ENCODE results near the gene H1-8. TPM values are rescaled to one million over a fixed set of nuclear protein-coding genes. Genes with fewer than 3 reads are reported as not detected.

Gene H1-8
- total RNA-seq, 4 donors from 2014 or later: not detected

DNA sequence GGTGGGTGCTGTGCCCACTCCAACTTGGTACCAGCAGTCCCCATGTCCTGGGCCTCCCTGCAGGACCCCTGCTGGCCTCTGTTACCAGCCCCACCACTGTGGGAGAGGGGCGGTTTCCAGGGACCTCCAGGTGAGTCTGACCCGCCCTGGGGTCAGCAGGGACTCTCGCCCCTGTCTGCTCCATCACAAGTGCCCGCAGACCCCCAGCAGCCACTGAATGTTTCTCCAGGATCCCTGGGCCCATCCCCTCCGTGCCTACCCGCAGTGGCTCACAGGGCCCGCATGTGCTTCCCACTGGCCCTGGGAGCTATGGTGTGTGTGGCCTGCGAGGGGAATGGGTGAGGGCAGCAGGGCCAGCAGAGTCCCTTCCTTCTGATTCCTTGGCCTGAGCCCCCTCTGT lies 24.4 kb upstream of the H1-8 start:
- TF ChIP-seq, protein P1, sequence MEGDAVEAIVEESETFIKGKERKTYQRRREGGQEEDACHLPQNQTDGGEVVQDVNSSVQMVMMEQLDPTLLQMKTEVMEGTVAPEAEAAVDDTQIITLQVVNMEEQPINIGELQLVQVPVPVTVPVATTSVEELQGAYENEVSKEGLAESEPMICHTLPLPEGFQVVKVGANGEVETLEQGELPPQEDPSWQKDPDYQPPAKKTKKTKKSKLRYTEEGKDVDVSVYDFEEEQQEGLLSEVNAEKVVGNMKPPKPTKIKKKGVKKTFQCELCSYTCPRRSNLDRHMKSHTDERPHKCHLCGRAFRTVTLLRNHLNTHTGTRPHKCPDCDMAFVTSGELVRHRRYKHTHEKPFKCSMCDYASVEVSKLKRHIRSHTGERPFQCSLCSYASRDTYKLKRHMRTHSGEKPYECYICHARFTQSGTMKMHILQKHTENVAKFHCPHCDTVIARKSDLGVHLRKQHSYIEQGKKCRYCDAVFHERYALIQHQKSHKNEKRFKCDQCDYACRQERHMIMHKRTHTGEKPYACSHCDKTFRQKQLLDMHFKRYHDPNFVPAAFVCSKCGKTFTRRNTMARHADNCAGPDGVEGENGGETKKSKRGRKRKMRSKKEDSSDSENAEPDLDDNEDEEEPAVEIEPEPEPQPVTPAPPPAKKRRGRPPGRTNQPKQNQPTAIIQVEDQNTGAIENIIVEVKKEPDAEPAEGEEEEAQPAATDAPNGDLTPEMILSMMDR (IDR thresholded peaks at IDR 0.05): no peak
- TF ChIP-seq POLR2A (IDR thresholded peaks at IDR 0.05): no peak
- DNase-seq: no peak
- H3K9me3 ChIP-seq: no peaks in the 10 kb centered on the region
- no peak overlapping the region for H3K4me3 ChIP-seq
- no peaks in the 10 kb centered on the region for H3K36me3 ChIP-seq
- H3K27me3 ChIP-seq: no peaks in the 10 kb centered on the region
- no peak overlapping the region for H3K27ac ChIP-seq
- H3K4me1 ChIP-seq: no peaks in the 10 kb centered on the region

DNA sequence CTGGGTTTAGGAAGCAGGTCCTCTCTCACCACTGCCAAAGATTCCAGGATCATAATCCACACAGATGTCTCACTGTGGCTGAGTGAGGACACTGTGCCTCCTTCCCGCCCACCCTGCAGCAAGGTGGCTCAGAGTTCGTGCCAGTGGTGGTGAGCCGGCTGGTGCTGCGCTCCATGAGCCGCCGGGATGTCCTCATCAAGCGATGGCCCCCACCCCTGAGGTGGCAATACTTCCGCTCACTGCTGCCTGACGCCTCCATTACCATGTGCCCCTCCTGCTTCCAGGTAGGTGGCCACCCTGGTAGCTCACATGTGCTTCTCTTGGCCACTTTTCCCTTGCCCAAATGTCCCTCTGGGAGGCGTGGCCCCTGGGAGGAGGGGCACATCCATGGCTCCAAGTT lies 23.5 kb upstream of the H1-8 start:
- H3K36me3 ChIP-seq: no peaks in the 10 kb centered on the region
- no peaks in the 10 kb centered on the region for H3K4me1 ChIP-seq
- H3K4me3 ChIP-seq: no peak overlapping the region
- H3K27ac ChIP-seq: no peak overlapping the region
- no peaks in the 10 kb centered on the region for H3K27me3 ChIP-seq
- no peak for DNase-seq
- no peaks in the 10 kb centered on the region for H3K9me3 ChIP-seq
- TF ChIP-seq POLR2A (IDR thresholded peaks at IDR 0.05): no peak
- TF ChIP-seq, protein P1 (IDR thresholded peaks at IDR 0.05): no peak

DNA sequence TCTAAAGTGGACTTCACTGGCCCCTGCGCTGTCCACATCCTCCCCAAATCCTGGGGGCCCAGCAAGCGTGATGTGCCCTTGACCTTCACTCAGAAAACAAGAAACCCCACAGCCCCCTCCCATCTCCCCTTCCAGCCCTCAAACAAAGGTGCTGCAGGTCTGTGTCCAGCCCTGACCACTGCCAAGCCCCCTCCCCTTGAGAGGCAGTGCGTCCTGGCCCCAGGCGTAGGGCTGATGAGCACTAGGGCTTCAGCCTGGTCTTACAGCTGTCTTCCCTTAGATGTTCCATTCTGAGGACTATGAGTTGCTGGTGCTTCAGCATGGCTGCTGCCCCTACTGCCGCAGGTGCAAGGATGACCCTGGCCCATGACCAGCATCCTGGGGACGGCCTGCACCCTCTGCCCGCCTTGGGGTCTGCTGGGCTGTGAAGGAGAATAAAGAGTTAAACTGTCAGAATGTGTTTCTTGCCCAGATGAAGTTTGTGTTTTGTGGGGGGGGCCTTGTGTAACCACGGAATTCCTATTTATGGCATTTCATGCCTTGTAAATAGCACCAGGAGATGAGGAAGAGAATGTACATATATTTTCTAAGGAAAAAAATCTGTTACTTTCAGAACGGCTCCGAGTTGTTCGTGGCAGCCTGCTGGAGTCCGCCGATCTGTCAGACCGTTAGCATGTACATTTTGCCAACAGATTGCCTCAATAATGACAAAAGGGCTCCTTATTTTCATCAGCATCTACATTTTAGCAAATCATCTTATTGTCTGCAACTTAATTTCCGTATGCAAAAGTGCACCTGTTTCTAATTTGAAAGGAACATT lies 22.9 kb upstream of the H1-8 start:
- no peaks in the 10 kb centered on the region for H3K9me3 ChIP-seq
- no peaks in the 10 kb centered on the region for H3K36me3 ChIP-seq
- no peak overlapping the region for H3K27ac ChIP-seq
- no peak for DNase-seq
- TF ChIP-seq, protein P1 (IDR thresholded peaks at IDR 0.05): no peak
- no peak for TF ChIP-seq POLR2A (IDR thresholded peaks at IDR 0.05)
- H3K4me1 ChIP-seq: no peaks in the 10 kb centered on the region
- H3K4me3 ChIP-seq: no peak overlapping the region
- H3K27me3 ChIP-seq: no peaks in the 10 kb centered on the region

DNA sequence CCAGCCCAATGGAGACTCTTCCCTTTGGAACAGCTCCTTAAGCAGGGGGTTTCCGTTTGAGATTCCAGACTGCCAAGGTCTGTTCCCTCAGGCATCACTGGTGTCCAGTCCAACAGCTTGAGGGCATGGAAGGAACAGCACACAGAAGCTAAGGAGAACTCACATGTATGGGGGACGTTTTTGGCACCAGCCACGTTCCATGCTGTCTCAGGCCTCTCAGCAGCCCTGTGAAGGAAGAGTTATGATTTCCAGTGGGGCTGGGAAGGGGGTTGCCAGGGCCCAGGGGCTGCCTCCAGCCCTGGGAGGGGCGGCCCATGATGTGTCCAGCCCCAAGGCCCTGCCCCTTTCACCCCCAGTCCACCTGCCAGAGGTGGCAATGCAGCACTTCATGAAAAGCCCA lies 22.0 kb upstream of the H1-8 start:
- Histone ChIP-seq H3K27me3 (no peaks in the 10 kb centered on the region), H3K4me3 (no peak overlapping the region), H3K9me3 (no peaks in the 10 kb centered on the region), H3K36me3 (no peaks in the 10 kb centered on the region), H3K27ac (no peak overlapping the region), H3K4me1 (no peaks in the 10 kb centered on the region)
- TF ChIP-seq, protein P1 (IDR thresholded peaks at IDR 0.05): no peak
- TF ChIP-seq POLR2A (IDR thresholded peaks at IDR 0.05): no peak
- DNase-seq: no peak

DNA sequence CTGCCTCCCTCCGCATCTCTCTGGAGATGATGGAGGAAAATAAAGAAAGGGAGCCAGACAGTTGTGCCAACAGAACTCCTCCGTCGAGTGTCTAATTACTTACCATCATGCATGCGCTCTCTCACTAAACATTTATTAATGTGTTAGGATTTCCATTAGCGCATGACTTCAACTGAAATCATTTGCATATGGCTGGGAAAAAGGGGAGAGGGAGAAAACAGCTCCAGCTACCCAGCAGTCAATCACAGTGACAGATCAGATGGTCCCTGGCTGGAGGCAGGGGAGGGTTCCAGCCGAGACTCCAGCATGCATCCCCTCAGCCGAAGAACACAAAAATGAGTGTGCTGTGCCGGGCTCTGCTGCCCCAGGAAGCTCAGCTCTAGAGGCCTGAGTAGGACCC lies 21.4 kb upstream of the H1-8 start:
- H3K36me3 ChIP-seq: no peaks in the 10 kb centered on the region
- no peak overlapping the region for H3K4me3 ChIP-seq
- TF ChIP-seq, protein P1 (IDR thresholded peaks at IDR 0.05): no peak
- no peak for TF ChIP-seq POLR2A (IDR thresholded peaks at IDR 0.05)
- H3K4me1 ChIP-seq: peaks cover 0 to 2% (median 0%) of the 10 kb centered on the region in 4 donors
- no peak overlapping the region for H3K27ac ChIP-seq
- no peaks in the 10 kb centered on the region for H3K27me3 ChIP-seq
- DNase-seq: no peak
- no peaks in the 10 kb centered on the region for H3K9me3 ChIP-seq
